LNCAP (cell line): ENCODE measurements around the gene HYLS1.
A peak's percentile ranks its signal among the peaks of the same experiment; 100 is the strongest.

ENCODE experiments used
- TF ChIP-seq, protein P1 (sequence below): fragments of 450-650 bp; IDR thresholded peaks from 2 replicates; pipeline ENCODE4 v1.5.1; 2017; ENCODE audit warnings: mild to moderate bottlenecking

Gene HYLS1

GRCh38 chr11:125925247-125925740 is 37.8 kb downstream of the HYLS1 start:
- TF ChIP-seq, protein P1, sequence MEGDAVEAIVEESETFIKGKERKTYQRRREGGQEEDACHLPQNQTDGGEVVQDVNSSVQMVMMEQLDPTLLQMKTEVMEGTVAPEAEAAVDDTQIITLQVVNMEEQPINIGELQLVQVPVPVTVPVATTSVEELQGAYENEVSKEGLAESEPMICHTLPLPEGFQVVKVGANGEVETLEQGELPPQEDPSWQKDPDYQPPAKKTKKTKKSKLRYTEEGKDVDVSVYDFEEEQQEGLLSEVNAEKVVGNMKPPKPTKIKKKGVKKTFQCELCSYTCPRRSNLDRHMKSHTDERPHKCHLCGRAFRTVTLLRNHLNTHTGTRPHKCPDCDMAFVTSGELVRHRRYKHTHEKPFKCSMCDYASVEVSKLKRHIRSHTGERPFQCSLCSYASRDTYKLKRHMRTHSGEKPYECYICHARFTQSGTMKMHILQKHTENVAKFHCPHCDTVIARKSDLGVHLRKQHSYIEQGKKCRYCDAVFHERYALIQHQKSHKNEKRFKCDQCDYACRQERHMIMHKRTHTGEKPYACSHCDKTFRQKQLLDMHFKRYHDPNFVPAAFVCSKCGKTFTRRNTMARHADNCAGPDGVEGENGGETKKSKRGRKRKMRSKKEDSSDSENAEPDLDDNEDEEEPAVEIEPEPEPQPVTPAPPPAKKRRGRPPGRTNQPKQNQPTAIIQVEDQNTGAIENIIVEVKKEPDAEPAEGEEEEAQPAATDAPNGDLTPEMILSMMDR: 0 out of 2 replicates have a peak, but pooled peaks have one; percentile 8

GRCh38 chr11:125925804-125926203 is 38.3 kb downstream of the HYLS1 start:
- TF ChIP-seq, protein P1: no peak

- TF ChIP-seq, protein P1: no peak
Observed at GRCh38 chr11:125926682-125927081, 39.2 kb downstream of the HYLS1 start.

GRCh38 chr11:125929445-125930075 is 42.1 kb downstream of the HYLS1 start:
- TF ChIP-seq, protein P1: no peak

GRCh38 chr11:125930076-125930450 is 42.6 kb downstream of the HYLS1 start:
- TF ChIP-seq, protein P1: no peak

DNA sequence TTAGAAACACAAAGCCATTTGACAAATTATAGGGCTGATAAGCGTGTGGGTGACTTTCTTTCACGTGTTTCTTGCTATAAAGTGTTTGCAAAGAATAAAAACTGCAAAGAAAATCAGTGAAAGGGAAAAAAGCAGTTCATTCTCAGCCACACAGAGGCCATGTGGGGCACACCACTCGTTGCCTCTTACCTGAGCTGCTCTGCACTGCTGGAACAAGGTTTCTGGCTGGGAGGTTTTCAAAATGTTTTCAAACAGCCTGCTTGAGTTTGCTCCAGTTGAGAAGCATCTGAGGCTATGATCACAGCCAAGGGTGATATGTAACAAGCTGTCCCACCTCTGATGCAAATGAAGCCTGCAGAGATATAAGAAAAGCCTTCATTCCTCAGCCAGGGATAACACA is 43.6 kb downstream of the HYLS1 start:
- TF ChIP-seq, protein P1: no peak

DNA sequence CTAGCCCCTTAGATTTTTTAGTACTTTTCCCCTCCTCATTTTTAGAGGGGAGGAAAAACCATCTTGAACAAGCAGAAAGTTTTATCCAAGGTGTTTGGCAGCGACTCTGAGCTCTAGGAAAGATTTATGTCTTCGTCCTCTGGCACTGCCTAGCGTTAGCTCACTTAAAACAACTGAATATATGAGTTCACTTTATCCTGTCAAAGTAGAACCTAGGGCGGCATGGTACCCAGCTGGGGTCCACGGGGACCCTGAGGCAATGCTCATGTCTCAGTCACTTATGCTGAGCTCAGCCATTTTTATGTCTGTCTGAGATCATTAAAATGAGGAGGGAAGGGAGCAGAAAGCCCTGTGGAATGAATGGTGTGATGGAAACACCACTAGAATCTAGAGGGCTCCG is 44.2 kb downstream of the HYLS1 start:
- TF ChIP-seq, protein P1: no peak

GRCh38 chr11:125932301-125932700 is 44.8 kb downstream of the HYLS1 start:
- TF ChIP-seq, protein P1: no peak
